ENCODE results near the gene TNPO1.

The TNPO1 gene

DNA sequence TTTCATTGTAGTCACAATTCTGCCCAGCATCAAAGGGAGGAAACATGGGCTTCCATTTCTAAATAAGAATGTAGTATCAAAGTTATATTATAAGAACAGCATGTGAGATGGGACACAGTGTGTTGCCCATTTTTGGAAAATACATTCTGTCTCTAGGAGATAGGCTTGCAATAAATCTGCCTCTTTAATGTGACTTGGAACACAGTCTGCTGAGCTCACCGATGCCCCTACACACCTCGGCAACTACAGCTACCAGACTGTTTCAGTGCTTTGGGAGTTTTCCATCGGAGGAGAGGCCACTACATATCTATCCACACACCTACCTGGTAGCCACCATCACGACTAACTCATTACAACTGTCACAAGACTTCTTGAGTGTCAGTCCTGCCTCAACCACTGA, 120.4 kb downstream of the TNPO1 start:
- no peak for DNase-seq

DNA sequence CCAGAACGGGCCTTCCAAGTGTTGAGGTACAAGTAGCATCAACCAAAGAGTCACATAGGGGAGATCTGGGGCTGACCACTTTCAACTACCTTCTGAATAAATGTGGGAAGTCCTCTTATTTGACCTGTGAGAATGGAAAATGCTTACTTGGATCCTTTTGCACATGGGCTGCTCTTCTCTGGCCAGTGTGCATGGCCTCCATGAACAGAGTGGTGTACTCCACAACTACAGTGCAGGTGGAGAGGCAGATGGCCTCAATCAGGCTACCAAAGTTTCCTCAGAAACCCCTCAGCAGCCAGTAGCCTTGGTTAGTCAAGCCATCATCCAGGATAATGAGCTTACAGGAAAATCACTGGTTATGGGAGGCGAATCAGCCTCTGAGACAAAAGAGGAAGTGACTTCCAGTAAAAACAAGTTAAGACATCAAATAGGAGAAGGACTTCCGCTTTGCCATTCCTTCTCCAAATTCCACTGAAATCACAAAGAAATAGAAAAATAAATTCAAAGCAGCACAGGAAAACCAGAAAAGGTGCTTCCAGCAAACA, 121.1 kb downstream of the TNPO1 start:
- DNase-seq = no peak

DNA sequence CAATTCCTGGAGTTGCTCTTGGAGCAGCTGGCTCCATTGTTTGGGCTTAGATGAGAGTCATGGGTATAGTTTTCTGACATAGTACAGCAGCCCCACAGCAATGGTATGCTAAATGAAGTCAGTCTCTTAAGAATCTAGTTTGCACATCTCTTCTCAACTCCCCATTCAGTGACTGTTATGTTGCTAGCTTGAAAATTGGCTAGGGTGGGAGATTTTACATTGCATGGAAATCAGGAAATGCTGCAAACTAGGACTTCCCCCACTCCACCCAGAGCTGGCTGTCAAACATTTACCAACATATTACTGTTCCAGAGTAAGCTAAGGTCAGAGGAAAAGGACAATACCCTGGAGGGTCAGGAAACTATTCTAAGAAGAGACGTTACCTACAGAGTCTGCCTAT, 121.7 kb downstream of the TNPO1 start:
- no peak for DNase-seq

DNA sequence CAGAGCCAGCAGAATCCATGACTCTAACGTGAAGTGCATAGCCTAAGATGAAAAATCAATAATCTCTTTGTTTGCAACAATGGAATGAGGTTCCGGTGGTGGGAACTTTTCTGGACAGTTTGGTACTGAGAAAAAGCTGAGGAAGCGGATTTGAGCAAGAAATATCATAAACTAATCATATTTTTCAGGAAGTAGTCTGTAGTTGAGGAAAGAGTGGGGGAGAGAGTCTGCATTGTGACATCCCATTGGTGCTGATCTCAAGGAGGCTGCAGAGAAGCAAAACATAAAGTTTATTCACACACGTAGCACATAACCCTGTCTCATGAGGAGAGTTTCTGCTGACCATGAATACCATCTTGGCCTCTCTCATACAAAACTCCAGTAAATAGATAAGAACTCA, 123.6 kb downstream of the TNPO1 start:
- DNase-seq = no peak

DNA sequence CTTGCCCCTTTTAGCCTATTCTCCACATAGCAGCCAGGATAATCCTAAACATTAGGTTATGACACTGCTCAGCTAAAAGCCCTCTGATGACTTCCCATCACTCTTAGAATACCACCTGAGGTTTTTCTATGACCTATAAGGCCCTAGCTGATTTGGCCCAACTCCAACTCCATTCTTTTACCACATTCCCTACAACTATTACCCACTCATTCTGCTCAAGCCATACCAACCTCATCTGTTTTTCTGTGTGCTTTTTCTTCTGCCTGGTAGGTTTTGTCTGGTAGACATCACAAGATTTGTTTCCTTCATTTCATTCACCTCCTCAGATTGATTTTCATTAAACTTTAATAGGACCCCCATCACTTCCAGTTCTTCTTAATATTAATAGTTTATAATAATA, 126.8 kb downstream of the TNPO1 start:
- DNase-seq = no peak

DNA sequence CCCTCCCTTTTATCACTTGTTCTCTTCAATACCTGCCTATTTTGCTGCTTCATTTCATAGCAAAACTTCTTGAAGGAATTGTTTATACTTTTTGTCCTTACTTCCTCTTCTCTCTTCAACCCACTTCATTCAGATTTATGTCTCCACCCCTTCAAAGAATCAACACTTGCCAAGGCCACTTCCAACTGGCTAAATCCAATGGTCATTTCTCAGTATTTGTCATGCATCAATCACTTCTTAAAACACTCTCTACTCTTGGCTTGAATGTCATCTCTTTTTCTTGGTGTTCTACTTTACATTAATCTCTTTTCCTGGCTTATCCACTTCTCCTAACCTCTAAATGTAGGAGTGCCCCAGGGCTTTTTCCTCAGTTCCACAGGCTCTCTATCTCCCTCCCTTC, 131.0 kb downstream of the TNPO1 start:
- no peak for DNase-seq

DNA sequence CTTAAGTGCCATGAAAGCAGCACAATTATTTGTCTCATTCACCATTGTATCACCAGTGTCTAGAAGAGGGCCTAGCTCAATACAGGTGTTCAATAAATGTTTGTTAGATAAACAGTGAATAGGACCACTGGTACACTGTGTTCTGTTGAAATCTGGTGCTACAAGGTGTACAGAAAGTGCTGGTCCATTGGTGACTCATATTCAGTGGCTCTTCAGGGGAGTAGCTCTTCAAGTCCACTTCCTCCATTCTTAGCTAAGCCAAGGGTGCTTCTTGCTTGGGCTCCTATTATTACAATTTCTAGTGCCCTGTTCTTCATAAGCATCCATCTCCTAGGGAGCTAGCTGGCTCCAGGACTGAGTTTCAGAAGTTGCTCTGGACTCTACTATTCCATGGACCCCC, 133.0 kb downstream of the TNPO1 start:
- no peak for DNase-seq

DNA sequence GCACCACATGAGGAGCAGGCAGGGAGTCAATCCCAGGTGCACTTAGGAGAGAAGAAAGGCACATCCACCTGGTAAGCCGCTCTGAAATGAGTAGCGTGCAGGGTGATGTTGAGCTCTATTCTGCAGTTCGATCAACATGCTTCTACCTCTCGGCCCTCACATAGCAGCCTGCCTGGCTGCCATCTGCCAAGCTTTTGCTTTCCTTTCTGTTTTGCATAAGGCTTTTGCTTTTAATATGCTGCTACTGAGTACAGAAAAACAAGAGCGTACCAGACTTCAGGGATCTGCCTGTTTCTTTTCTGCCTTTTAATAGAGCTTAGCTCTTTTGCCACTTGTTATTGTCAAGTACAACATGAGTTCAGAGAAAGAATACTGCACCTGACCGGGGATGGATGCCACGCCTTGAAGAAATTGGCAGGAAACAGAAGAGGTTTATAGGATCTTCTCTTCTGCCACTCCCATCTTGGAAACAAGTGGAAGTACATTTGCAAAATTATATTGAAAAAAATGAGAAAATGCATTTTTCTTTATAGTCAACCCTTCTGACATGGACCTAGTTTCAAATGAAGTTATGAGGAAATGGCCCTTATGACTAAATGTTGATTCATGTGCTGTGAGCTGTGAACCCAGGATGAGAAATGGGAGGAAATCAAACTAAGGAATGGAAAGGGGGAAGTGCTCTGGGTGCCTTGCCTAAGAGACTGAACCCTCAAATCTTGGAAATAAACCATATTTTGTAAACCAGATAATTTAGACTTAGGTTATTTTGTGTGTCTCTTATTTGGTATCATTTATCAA, 135.4 kb downstream of the TNPO1 start:
- DNase-seq = no peak

DNA sequence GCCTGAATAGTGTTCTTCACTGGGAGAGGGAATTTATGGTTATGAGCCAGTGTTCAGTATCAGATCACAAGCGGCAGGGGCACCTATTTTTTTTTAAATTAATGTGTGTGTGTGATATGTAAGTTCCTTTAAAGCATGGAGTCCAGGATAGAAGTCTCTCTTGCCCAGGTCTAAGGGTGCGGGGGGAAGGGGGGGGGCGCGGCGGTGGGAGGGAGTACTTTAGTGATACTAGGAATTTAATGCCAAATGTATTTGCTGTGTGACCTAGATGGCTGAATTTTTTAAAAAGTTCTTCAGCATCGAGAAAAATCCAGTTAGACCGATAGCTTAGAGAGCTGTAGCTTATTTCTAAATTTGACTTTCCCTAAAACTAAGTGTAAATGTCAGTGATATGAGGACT, 137.9 kb downstream of the TNPO1 start:
- DNase-seq = no peak

DNA sequence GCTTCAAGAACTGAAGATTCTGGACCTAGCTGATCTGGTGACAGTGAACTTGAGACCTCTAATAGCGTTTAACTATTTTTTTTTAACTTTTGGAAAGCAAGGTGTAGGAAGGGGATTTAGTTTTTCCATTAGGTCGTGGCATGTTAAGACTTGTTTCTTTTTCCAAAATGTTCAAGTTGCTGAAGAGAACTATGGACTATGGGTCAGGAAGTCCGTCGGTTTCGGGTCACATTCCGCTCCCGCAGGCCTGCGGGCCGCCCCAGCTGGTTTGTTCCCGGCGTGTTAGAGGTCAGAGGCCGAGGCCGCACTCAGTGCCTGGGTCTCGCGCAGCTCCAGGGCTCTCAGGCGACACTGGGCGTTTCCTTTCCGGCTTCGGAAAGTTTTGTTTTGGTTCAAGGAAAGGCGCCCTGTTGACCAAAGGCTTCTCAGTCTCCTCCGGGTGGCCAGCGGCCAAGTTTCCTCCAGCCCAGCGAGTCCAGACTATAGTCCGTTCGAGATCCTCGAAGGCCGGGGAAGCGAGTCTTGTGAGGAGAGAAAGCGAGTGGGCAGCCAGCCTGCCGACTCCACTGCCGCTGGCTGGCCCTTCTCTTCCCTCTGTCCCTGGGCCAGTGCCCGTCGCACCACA, 138.8 kb downstream of the TNPO1 start:
- no peak for DNase-seq

DNA sequence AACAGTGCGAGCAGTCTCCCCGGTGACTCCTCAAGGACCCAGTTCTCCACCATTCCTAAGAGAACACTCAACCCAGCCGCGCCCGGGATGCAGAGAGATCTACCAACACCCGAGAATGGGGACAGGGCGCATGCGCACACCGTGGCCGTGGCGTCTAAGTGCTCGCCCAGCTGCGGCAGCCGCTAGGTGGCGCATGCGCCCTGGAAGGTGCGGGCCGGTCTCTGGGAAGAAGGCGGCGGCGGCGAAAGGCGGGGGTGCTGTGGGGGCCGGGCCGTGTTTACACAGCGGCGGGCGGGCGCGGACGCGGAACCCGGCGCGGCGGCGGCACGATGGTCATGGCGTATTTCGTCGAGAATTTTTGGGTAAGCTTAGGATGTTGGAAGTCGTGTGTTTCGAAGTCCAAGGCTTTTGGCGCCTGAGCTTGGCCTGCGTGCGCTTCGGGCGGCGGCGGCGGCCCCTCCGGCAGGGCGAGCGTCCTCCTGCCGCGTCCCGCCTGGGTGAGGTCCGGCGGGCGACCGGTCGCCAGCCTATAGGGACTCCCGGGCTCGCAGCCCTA, 139.4 kb downstream of the TNPO1 start, which contains the start of gene FCHO2:
Gene FCHO2, plus strand, starts transcription at position 274 of the 556 bp plus-strand sequence. Its CDS starts 56 bp downstream, at position 330.
- peak; percentile 99 for DNase-seq

DNA sequence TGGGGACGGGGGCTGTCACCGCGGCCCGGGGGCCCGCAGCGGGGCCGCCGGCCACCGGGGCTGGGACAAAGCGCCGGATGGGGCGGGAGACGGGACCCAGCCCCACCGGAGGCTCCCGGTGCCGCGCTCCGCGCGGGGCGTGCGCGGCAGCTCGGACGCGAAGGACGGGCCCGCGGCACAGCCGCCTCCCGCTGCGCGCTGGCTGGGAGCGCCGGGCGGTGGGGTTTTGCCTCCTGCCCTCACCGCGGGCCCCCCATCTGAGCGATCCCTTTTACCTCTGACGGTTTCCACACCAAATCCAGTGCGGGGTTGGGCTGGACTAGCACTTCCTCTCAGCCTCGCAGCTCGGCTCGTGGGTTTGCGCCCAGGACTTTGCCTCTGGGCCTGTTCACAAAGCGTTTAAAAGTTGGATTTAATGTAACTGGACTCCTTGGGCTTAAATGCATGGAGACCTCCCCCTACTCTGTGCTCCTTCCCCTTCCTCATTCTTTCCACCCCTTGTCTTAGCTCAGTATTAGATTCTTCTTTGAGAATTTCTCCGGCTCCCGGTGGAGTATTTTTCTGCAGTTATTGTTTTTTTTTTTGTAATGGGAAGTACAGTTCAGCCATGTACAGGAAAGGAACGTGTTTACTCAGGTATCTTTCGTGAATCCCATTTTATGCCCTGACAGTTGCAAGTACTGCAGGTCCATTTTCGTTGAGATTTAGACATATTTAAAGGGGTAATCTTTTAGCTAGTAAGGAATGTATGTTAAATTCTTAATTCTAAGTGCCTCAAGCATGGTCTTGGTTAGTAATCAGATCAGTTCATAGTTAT, 140.1 kb downstream of the TNPO1 start:
- peak; percentile 91 for DNase-seq

DNA sequence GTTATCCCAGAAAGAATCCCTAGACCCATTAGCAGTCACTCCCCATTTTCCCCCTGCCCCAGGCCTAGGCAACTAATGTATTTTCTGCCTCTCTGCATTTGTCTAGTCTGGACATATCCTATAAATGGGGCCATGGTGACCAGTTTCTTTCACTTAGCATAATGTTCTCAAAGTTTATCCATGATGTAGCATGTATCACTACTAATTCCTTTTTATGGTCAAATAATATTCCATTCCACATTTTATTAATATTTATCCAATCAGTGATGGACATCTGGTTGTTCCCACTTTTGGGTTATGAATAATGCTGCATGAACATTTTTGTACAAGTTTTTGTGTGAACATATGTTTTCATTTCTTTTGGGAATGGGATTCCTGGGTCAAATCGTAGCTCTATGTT, 140.9 kb downstream of the TNPO1 start:
- DNase-seq = no peak

DNA sequence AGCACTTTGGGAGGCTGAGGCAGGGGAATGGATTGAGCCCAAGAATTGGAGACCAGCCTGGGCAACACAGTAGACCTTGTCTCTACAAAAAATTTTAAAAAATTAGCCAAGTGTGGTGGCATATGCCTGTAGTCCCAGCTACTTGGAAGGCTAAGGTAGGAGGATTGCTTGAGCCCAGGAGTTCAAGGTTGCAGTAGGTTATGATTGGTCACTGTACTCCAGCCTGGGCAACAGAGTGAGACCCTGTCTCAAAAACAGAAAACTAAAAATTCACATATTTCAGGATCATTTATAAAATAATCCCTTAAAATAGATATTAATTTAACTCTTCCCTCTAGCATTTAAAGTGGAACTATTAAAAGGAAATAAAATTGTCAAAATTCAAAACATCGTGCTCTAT, 142.8 kb downstream of the TNPO1 start:
- no peak for DNase-seq

Measured in eye (tissue), 1 donor.